Activated naive CD4-positive, alpha-beta T cell treated with anti-CD3 and anti-CD28 coated beads for 36 hours (primary cell): ENCODE results near the gene SUOX. TPM values are rescaled to one million over a fixed set of nuclear protein-coding genes. Genes with fewer than 3 reads are reported as not detected.
"Not testable (repeated sequence)": the region's sequence is repeated elsewhere in the genome, so short reads cannot be mapped to it uniquely, and the experiment has no call there.

Experiments
- CTCF ChIA-PET: fragments of 350-600 bp; sonication (Branson Sonifier 250); formaldehyde crosslinking; loops from one replicate; lab custom pipeline; 2021; ENCODE audit warnings: antibody characterized with exemption; lab: Charles Lee
- DNase-seq: peaks from one replicate; pipeline ENCODE4 v3.0.0-alpha.2; 2020
- H3K27ac Mint-ChIP-seq: one replicate; pipeline ENCODE4 v1.8.0; 2021; ENCODE audit warnings: mild to moderate bottlenecking, mixed read lengths
- H3K27me3 Mint-ChIP-seq: one replicate; pipeline ENCODE4 v1.8.0; 2021; ENCODE audit warnings: low read depth, mixed read lengths
- H3K36me3 Mint-ChIP-seq: one replicate; pipeline ENCODE4 v1.8.0; 2021; ENCODE audit warnings: low read depth, mixed read lengths
- H3K4me1 Mint-ChIP-seq: one replicate; pipeline ENCODE4 v1.8.0; 2021; ENCODE audit warnings: low read depth, mixed read lengths
- H3K4me3 Mint-ChIP-seq: one replicate; pipeline ENCODE4 v1.8.0; 2021; ENCODE audit warnings: mild to moderate bottlenecking, moderate library complexity, mixed read lengths
- H3K9me3 Mint-ChIP-seq: one replicate; pipeline ENCODE4 v1.8.0; 2021; ENCODE audit warnings: mixed read lengths
- intact Hi-C: fragments of 100-400 bp; cut with micrococcal nuclease; formaldehyde crosslinking; loops from one replicate; pipeline ENCODE4 v1.15.1; 2023
- total RNA-seq, 2 experiments: library from RNA; stranded (reverse); gene quantifications; one replicate each; pipeline ENCODE4 v1.2.3, GENCODE V29; 2021

The SUOX gene
- total RNA-seq, 2 experiments from 2014 or later = 1.7 to 2.2 TPM

DNA sequence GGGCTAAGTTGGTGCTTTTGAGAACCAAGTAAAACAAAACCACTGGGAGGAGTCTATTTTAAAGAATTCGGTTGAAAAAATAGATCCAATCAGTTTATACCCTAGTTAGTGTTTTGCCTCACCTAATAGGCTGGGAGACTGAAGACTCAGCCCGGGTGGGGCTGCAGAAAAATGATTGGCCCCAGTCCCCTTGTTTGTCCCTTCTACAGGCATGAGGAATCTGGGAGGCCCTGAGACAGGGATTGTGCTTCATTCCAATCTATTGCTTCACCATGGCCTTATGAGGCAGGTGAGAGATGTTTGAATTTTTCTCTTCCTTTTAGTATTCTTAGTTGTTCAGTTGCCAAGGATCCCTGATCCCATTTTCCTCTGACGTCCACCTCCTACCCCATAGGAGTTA is 25.0 kb upstream of the SUOX start:
- peaks cover 31% of the 10 kb centered on the region for H3K36me3 Mint-ChIP-seq
- no peaks in the 10 kb centered on the region for H3K27me3 Mint-ChIP-seq
- H3K4me1 Mint-ChIP-seq = peaks cover 32% of the 10 kb centered on the region
- H3K9me3 Mint-ChIP-seq = no peaks in the 10 kb centered on the region
- H3K4me3 Mint-ChIP-seq = no peak overlapping the region
- H3K27ac Mint-ChIP-seq = no peak overlapping the region
- CTCF ChIA-PET = no interaction called here
- intact Hi-C loops = loop anchor here (2.0 to 10.0 kb wide), 2 partner anchors 217 to 363 kb away; partner anchors contain the start of genes IL23A, PAN2 and SMARCC2
- no peak for DNase-seq

DNA sequence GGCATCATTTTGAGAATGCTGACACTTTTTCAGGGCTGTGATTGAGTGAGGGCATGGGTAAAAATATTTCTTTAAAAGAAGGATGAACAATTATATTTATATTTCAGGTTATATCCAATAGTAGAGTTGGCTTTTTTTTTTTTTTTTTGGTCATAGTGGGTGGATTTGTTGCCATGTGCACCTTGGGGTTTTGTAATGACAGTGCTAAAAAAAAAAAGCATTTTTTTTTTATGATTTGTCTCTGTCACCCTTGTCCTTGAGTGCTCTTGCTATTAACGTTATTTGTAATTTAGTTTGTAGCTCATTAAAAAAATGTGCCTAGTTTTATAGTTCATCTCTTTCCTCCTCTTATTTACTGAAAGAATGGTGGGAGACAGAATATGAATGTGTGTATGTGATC is 24.6 kb upstream of the SUOX start:
- intact Hi-C loops = loop anchor here (2.0 to 10.0 kb wide), 2 partner anchors 216 to 362 kb away; partner anchors contain the start of genes IL23A, PAN2 and SMARCC2
- CTCF ChIA-PET = no interaction called here
- Mint-ChIP-seq H3K4me1 (peaks cover 30% of the 10 kb centered on the region), H3K36me3 (peaks cover 29% of the 10 kb centered on the region), H3K4me3 (no peak overlapping the region), H3K27me3 (no peaks in the 10 kb centered on the region), H3K9me3 (no peaks in the 10 kb centered on the region), H3K27ac (no peak overlapping the region)
- DNase-seq = no peak

DNA sequence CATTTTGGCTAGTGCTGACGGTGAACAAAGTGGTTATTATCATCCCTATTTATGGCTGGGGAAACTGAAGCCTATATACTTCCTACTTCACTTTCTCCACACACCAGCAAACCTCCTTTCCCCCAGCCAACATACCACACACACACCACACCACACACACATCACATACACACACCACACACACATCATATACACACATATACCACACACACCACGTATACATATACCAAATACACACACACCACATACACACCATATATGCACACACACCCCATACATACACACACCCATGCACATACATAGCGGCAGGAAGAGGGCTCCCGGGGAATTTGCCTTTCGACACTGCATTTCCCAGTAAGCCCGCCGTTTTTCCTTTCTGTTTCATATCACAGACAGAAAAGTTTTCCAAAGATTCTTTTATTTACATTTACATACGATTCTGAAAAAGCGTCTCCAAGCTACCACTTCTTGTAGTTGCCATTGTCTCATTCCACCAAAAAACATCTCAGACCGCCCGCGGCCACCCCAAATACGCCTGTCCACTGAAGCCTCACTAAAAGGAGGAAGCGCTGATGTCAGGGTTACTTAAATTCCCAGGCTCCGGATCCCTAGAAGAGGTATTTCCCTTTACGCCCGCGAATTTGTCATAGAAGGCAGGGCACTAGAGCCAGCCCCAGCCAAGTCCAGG is 24.0 kb upstream of the SUOX start:
- Mint-ChIP-seq H3K27me3 (no peaks in the 10 kb centered on the region), H3K27ac (no peak overlapping the region), H3K9me3 (no peaks in the 10 kb centered on the region), H3K4me3 (no peak overlapping the region), H3K36me3 (peaks cover 23% of the 10 kb centered on the region), H3K4me1 (peaks cover 27% of the 10 kb centered on the region)
- CTCF ChIA-PET = interaction anchor here (0.8 to 2.7 kb wide), 9 partner anchors 10 to 235 kb away, joined by 3 to 18 read pairs (median 8); partner anchors contain the start of gene ZC3H10
- intact Hi-C loops = loop anchor here (1.0 to 10.0 kb wide), 14 partner anchors 17 to 362 kb away; partner anchors contain the start of genes BLOC1S1, DNAJC14, IL23A and MYL6B
- peak; percentile 8 for DNase-seq

DNA sequence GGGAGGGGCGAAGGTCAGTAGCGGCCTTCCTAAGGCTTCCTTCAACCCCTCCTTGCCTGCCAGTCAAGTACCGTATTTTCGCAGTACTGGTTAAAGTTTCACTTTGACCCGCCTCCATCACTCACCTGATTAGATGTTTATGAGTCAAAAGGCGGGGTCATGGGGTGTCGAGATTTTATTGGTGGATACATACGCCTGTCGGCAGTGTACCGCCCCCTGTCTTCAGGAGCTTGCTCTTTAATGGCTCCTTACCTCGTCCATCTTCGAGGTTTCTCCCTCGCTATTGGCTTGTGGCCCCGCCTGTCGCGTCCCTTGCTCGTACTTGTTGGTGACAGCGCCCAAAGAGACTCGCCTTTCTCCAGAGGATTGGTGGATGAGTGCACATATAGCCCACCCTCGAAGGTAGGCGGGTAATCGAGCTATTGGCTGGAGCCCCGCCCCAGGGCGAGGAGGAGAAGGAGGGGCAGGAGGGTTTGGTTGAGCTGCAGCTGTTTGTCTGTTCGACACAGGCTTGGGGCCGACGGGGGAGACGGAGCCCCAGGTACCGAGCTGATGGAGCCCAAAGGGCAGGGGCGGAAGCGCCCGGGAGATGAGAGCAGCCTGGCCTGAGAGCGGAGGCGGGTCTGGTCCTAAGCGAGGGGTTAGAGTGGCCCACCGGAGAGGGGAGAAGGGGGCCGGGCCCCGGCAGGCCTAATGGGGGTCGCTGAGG is 23.3 kb upstream of the SUOX start, which contains the start of gene RAB5B:
TSS of gene RAB5B (plus strand) at position 480 of the 709 bp plus-strand sequence. CDS start 12,883 bp downstream, outside the sequence.
- peaks cover 18% of the 10 kb centered on the region for H3K36me3 Mint-ChIP-seq
- H3K4me1 Mint-ChIP-seq = peaks cover 24% of the 10 kb centered on the region
- intact Hi-C loops = loop anchor here (1.0 to 10.0 kb wide), 16 partner anchors 7 to 361 kb away; partner anchors contain the start of genes BLOC1S1, CDK2, DNAJC14 and IL23A
- DNase-seq = peak; percentile 99
- H3K4me3 Mint-ChIP-seq = no peak within 1 kb of the TSS
- CTCF ChIA-PET = interaction anchor here (0.6 to 2.7 kb wide), 14 partner anchors 10 to 287 kb away, joined by 3 to 18 read pairs (median 4); partner anchors contain the start of gene ZC3H10
- H3K9me3 Mint-ChIP-seq = no peaks in the 10 kb centered on the region
- no peak within 1 kb of the TSS for H3K27ac Mint-ChIP-seq
- H3K27me3 Mint-ChIP-seq = no peaks in the 10 kb centered on the region

DNA sequence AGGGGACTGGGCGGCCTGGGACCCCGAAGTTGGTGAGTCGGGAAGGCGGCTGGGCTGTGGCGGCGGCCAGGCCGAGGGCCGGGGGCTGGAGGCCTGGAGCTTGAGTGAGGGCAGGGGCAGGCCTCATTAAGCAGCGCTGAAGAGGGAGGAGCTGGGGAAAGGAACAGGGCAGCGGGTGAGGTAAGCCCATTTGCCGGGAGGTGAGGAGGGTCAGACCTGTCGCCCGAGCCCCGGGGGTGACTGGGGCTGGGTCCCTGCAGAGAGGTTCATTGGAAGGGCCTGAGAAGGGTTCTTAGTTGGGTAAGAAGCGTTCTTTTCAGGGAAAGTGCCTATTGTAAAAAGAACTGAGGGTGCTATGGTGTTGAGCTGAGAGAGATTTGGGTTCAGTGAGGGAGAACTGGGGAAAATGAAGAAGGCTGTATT is 22.8 kb upstream of the SUOX start:
- H3K27ac Mint-ChIP-seq = no peak overlapping the region

DNA sequence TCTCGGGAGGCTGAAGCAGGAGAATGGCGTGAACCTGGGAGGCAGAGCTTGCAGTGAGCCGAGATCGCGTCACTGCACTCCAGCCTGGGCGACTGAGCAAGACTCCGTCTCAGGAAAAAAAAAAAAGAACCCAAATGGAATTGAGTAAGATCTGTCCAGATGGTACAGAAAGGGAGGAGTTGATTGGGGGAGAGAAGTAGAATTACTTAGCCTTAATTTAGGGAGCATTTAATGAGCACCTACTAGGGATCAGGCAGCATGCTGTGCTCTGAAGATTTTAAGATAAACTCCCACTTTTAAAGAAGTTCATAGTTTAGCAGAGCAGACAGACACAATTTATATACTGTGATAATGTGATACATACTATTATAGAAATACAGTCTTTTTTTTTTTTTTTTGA is 18.7 kb upstream of the SUOX start:
- DNase-seq = no peak
- intact Hi-C loops = loop anchor here (10.0 kb wide), 1 partner anchor 356 kb away; the partner anchor contains the start of genes IL23A and PAN2
- no peak overlapping the region for H3K4me3 Mint-ChIP-seq
- CTCF ChIA-PET = no interaction called here
- H3K9me3 Mint-ChIP-seq = no peaks in the 10 kb centered on the region
- H3K36me3 Mint-ChIP-seq = peaks cover 5% of the 10 kb centered on the region
- H3K4me1 Mint-ChIP-seq = peaks cover 24% of the 10 kb centered on the region
- no peaks in the 10 kb centered on the region for H3K27me3 Mint-ChIP-seq
- H3K27ac Mint-ChIP-seq = no peak overlapping the region

More for the DNA sequence above, 22.8 kb upstream of the SUOX start:
- Mint-ChIP-seq H3K36me3 (peaks cover 16% of the 10 kb centered on the region), H3K9me3 (no peaks in the 10 kb centered on the region), H3K27me3 (no peaks in the 10 kb centered on the region), H3K4me1 (peaks cover 23% of the 10 kb centered on the region), H3K4me3 (no peak overlapping the region)
- CTCF ChIA-PET = interaction anchor here (0.6 to 2.7 kb wide), 17 partner anchors 9 to 288 kb away, joined by 3 to 18 read pairs (median 4); partner anchors contain the start of genes PA2G4 and ZC3H10
- intact Hi-C loops = loop anchor here (1.0 to 10.0 kb wide), 3 partner anchors 8 to 360 kb away; partner anchors contain the start of genes CDK2, IL23A, PAN2 and PMEL
- peak; percentile 59 for DNase-seq

DNA sequence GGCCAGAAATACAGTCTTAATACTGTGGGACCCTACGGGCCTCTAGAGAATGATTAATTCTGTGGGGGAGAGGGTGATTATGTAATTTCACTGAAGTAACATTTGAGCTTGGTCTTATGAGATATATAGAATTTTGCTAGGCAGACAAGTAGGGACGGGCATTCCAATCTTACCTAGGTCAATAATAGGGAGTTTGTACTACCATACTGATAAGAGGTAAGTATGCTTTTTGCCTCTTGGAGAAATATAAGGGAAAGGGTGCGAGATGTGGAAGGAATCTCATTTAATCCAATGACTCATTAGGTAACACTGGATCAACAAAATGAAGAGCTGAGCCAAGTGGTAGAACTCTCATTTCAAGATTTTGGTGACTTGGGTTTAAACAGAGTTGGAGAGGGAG is 18.0 kb upstream of the SUOX start:
- DNase-seq = no peak
- H3K36me3 Mint-ChIP-seq = peaks cover 7% of the 10 kb centered on the region
- peaks cover 24% of the 10 kb centered on the region for H3K4me1 Mint-ChIP-seq
- no peak overlapping the region for H3K27ac Mint-ChIP-seq
- no peaks in the 10 kb centered on the region for H3K9me3 Mint-ChIP-seq
- intact Hi-C loops = loop anchor here (10.0 kb wide), 1 partner anchor 356 kb away; the partner anchor contains the start of genes IL23A and PAN2
- H3K27me3 Mint-ChIP-seq = no peaks in the 10 kb centered on the region
- CTCF ChIA-PET = no interaction called here
- H3K4me3 Mint-ChIP-seq = no peak overlapping the region

DNA sequence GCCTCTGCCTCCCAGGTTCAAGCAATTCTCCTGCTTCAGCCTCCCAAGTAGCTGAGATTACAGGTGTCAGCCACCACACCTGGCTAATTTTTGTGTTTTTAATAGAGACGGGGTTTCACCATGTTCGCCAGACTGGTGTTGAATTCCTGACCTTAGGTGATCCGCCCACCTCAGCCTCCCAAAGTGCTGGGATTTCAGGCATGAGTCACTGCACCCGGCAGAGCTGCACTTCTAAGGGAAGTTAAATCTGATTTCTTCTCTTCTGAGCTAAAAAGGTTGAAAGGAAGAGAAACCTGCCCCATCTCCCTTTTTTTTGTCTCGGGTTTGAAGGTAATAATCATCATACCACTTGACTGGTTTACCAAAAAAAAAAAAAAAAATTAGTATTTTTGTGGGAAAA is 15.2 kb upstream of the SUOX start:
- DNase-seq, H3K27me3 Mint-ChIP-seq, H3K4me3 Mint-ChIP-seq, H3K9me3 Mint-ChIP-seq, H3K27ac Mint-ChIP-seq, H3K36me3 Mint-ChIP-seq, intact Hi-C loops: not testable (repeated sequence)
- H3K4me1 Mint-ChIP-seq = peaks cover 19% of the 10 kb centered on the region
- CTCF ChIA-PET = interaction anchor here (0.6 to 4.1 kb wide), 7 partner anchors 7 to 1025 kb away, joined by 3 to 39 read pairs (median 4); partner anchors contain the start of genes RAB5B and SUOX

DNA sequence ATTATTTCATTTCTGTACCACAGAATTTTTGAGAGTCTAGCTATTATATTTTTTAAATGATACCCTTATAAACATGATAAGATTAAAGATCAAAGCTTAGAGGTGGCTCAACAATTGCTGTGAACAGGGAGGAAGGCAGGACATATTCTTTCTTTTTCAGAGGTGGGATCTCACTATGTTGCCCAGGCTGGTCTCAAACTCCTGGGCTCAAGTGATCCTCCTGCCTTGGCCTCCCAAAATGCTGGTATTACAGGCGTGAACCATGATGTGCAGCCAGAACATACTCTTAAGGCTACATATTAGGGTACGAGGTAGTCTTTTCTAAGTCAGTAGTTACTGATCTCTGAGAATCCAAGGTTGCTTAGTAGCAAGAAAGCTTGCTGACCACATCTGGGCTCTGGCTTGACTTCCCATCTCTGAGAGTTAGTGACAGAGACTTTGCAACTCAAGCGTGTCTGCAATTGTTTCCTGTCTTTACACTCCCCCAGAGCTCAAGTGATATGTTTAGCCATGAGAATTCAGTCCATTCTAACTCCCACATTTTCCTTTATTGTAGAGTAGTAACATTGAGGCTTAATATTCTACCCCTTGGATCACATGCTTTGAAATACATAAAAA is 14.6 kb upstream of the SUOX start:
- Mint-ChIP-seq H3K36me3 (peaks cover 8% of the 10 kb centered on the region), H3K9me3 (no peaks in the 10 kb centered on the region), H3K4me3 (no peak overlapping the region), H3K4me1 (peaks cover 18% of the 10 kb centered on the region), H3K27me3 (no peaks in the 10 kb centered on the region), H3K27ac (no peak overlapping the region)
- CTCF ChIA-PET = interaction anchor here (0.6 to 4.1 kb wide), 8 partner anchors 8 to 1025 kb away, joined by 3 to 39 read pairs (median 4); partner anchors contain the start of genes RAB5B and SUOX
- DNase-seq = no peak
- intact Hi-C loops = no loop called here

DNA sequence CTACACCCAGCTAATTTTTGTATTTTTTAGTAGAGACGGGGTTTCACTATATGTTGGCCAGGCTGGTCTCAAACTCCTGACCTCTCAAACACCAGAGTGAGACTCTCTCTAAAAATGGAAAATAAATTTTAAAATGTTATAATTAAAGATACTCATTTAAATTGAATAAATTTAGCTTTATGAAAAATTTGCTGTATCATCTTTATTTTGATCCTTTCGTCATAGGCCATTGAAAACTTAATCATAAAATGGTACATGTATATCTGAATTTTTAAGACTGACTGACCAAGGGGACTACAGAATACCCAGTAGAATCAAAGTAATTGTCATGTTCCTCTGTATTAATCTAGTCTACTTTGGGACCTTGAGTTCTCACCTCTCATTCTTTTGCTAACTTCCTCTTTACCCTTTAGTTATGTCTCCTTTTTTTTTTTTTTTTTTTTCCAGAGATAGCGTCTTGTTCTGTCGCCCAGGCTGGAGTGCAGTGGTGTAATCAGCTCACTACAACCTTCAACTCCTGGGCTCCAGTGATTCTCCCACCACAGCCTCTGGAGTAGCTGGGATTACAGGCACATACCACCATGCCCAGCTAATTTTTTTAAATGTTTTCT is 13.7 kb upstream of the SUOX start:
- Mint-ChIP-seq H3K4me3 (no peak overlapping the region), H3K9me3 (no peaks in the 10 kb centered on the region), H3K4me1 (peaks cover 14% of the 10 kb centered on the region), H3K27me3 (no peaks in the 10 kb centered on the region), H3K36me3 (peaks cover 8% of the 10 kb centered on the region), H3K27ac (no peak overlapping the region)
- CTCF ChIA-PET = interaction anchor here (0.5 to 4.1 kb wide), 8 partner anchors 9 to 1658 kb away, joined by 3 to 39 read pairs (median 4); partner anchors contain the start of genes RAB5B and SUOX
- intact Hi-C loops = no loop called here
- DNase-seq = no peak

DNA sequence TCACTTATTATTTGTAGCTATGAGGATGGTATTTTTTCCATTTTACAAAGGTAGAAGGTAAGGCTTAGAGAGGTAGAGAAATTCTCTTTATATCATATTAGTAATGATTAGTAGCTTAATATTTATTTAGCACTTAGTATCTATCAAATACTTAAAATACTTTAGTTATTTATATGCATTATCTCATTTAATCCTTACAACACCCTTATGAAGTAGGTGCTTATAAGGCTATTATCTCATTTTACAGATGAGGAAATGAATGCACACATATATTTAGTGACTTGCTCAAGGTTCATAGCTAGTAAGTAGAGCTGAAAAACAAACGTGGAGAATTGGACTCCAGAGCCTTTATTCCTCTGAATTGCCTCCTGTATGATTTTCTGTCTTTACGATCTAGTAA is 12.2 kb upstream of the SUOX start:
- Mint-ChIP-seq H3K36me3 (peaks cover 10% of the 10 kb centered on the region), H3K4me1 (peaks cover 6% of the 10 kb centered on the region), H3K27ac (no peak overlapping the region), H3K27me3 (no peaks in the 10 kb centered on the region), H3K4me3 (no peak overlapping the region), H3K9me3 (no peaks in the 10 kb centered on the region)
- no peak for DNase-seq
- CTCF ChIA-PET = interaction anchor here (1.3 to 4.1 kb wide), 3 partner anchors 11 to 246 kb away, joined by 3 to 39 read pairs (median 18); partner anchors contain the start of genes RAB5B and SUOX
- intact Hi-C loops = no loop called here
